NCI-H748 treated with DMSO at 0.1 percent for 48 hours (cell line): Measurements from ENCODE around the gene ARMC9.
"Not testable (repeated sequence)": the region's sequence is repeated elsewhere in the genome, so short reads cannot be mapped to it uniquely, and the experiment has no call there.

Experiments
- DNase-seq: peaks from one replicate; lab custom pipeline; 2025; lab: John Stamatoyannopoulos, UW

The ARMC9 gene

GRCh38 chr2:231244382-231245248 lies 46.2 kb downstream of the ARMC9 start:
- DNase-seq, result no peak

- no peak for DNase-seq
Measured at GRCh38 chr2:231245249-231246094, 47.0 kb downstream of the ARMC9 start.

- no peak for DNase-seq
Measured at GRCh38 chr2:231246171-231246842, 47.9 kb downstream of the ARMC9 start.

GRCh38 chr2:231250146-231250545 lies 51.7 kb downstream of the ARMC9 start:
- no peak for DNase-seq

GRCh38 chr2:231250698-231251097 lies 52.3 kb downstream of the ARMC9 start:
- DNase-seq, result no peak

GRCh38 chr2:231253292-231253691 lies 54.9 kb downstream of the ARMC9 start:
- not testable (repeated sequence) for DNase-seq

GRCh38 chr2:231256494-231256893 lies 58.1 kb downstream of the ARMC9 start:
- no peak for DNase-seq

GRCh38 chr2:231257763-231258162 lies 59.3 kb downstream of the ARMC9 start:
- no peak for DNase-seq

- DNase-seq, result no peak
Measured at GRCh38 chr2:231258701-231259100, 60.3 kb downstream of the ARMC9 start.

GRCh38 chr2:231259104-231259503 lies 60.7 kb downstream of the ARMC9 start:
- no peak for DNase-seq

GRCh38 chr2:231260442-231261208 lies 62.2 kb downstream of the ARMC9 start:
- DNase-seq, result no peak

- no peak for DNase-seq
Measured at GRCh38 chr2:231263118-231263831, 64.8 kb downstream of the ARMC9 start.

GRCh38 chr2:231270221-231271114 lies 72.0 kb downstream of the ARMC9 start:
- DNase-seq, result no peak

GRCh38 chr2:231272991-231273390 lies 74.6 kb downstream of the ARMC9 start:
- no peak for DNase-seq

- DNase-seq, result no peak
Measured at GRCh38 chr2:231276987-231277386, 78.6 kb downstream of the ARMC9 start.

- no peak for DNase-seq
Measured at GRCh38 chr2:231277962-231278361, 79.5 kb downstream of the ARMC9 start.

GRCh38 chr2:231278868-231279267 lies 80.4 kb downstream of the ARMC9 start:
- no peak for DNase-seq

- DNase-seq, result no peak
Measured at GRCh38 chr2:231280846-231281245, 82.4 kb downstream of the ARMC9 start.

- no peak for DNase-seq
Measured at GRCh38 chr2:231284296-231284695, 85.9 kb downstream of the ARMC9 start.

GRCh38 chr2:231286964-231287363 lies 88.5 kb downstream of the ARMC9 start:
- no peak for DNase-seq
